NCI-H2227 (cell line): ENCODE results near the gene NDUFS4.
"Not testable (repeated sequence)": the region's sequence is repeated elsewhere in the genome, so short reads cannot be mapped to it uniquely, and the experiment has no call there.

Experiments
- DNase-seq: peaks from one replicate; lab custom pipeline; 2025; ENCODE audit not compliant: unreplicated experiment; lab: John Stamatoyannopoulos, UW

The NDUFS4 gene

GRCh38 chr5:53649352-53649751 lies 88.9 kb downstream of the NDUFS4 start:
- no peak for DNase-seq

- not testable (repeated sequence) for DNase-seq
Observed at GRCh38 chr5:53660573-53660972, 100.1 kb downstream of the NDUFS4 start.

- DNase-seq: not testable (repeated sequence)
Observed at GRCh38 chr5:53665313-53665712, 104.9 kb downstream of the NDUFS4 start.

- no peak for DNase-seq
Observed at GRCh38 chr5:53667621-53668020, 107.2 kb downstream of the NDUFS4 start.

GRCh38 chr5:53671447-53671846 lies 111.0 kb downstream of the NDUFS4 start:
- DNase-seq: no peak

DNA sequence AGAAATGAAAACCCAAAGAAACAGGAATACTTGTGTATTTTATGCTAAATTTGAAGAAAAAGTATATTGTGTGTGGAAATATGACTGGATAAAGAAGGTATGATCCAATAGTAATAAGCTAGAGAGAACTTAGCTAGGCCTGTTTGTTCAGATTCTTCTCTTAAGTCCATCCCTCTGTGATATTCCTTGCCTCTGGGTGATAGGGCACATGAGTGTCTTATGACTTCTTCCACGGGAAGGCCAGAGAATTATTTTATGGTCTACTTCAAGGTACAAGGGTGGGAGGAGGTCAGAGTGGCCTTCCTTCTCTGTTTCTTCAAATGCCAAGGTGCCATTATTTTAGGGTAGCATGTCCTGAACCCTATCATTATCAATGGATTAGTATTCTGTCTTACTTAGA lies 113.7 kb downstream of the NDUFS4 start:
- no peak for DNase-seq

- no peak for DNase-seq
Observed at GRCh38 chr5:53677632-53678031, 117.2 kb downstream of the NDUFS4 start.

- no peak for DNase-seq
Observed at GRCh38 chr5:53678981-53679660, 118.7 kb downstream of the NDUFS4 start.

DNA sequence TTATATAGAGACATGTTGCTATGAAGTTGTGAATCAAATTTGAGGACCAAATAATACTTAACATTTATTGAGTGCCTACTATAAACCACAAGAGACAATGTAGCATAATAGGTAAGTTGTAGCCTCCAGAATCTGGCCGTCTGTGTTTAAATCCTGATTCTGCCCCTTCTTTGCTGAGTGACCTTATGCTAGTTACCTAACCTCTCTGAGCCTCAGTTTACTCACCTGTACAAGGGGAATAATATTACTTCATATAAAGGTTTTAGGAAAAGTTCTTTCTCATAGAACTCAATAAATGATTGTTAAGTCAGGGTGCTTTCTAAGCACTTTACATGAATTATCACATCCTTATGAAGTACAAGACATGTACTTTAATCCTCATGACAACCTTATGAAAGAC lies 120.6 kb downstream of the NDUFS4 start:
- no peak for DNase-seq

- no peak for DNase-seq
Observed at GRCh38 chr5:53691014-53691413, 130.6 kb downstream of the NDUFS4 start.

GRCh38 chr5:53694520-53695022 lies 134.1 kb downstream of the NDUFS4 start:
- no peak for DNase-seq

GRCh38 chr5:53710405-53710804 lies 150.0 kb downstream of the NDUFS4 start:
- not testable (repeated sequence) for DNase-seq

DNA sequence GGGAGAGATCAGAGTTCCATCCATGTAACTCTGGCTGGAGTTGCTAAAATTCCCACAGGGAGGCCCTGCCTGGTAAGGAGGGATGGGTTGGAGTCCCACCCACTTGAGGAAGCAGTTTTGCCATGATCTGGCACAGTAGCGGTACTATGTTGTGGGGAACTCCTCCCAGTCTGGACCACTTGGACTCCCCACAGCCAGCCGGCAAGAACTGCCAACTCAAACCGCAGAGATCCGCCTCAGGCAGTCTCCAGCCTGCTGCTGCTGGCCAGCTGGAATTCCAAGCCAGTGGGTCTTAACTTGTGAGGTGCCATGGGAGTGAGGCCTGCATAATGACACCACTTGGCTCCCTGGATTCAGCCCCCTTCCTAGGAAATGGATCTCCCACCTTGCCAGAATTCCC lies 151.9 kb downstream of the NDUFS4 start:
- DNase-seq: no peak

GRCh38 chr5:53713978-53714666 lies 153.7 kb downstream of the NDUFS4 start:
- DNase-seq: no peak

DNA sequence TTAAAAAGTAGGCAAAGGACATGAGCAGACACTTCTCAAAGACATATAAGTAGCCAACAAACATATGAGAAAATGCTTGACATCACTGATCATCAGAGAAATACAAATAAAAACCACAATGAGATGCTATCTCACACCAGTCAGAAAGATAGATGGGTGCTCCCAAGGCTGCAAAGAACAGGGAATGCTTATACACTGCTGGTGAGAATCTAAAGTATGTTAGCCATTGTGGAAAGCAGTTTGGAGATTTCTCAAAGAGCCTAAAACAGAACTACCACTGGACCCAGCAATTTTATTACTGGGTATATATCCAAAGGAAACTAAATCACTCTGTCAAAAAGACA lies 154.2 kb downstream of the NDUFS4 start:
- no peak for DNase-seq

DNA sequence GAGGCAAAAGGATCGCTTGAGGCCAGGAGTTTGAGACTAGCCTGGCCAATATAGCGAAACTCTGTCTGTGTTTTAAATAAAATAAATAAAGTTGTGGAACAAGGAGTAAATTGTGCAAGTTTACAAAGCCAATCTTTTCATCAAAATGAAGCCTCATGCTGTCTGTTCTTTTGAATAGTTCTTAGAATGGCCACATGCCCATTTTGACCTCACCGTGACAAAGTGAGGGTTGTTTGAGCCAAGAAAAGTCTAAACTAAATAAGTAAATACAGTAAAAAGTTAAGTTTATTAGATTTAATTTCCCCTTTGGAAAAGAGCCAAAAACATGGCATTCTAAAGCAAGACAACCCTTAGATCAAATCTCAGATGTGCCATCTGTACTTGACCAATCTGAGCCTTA lies 165.7 kb downstream of the NDUFS4 start:
- no peak for DNase-seq

GRCh38 chr5:53730943-53731342 lies 170.5 kb downstream of the NDUFS4 start:
- no peak for DNase-seq
